Stimulated activated CD8-positive, alpha-beta memory T cell treated with anti-CD3 and anti-CD28 coated beads, Interleukin-7, amount 100 ng/mL, for 48 hours (primary cell): ENCODE results near the gene DNAJB2.
A peak's percentile ranks its signal among the peaks of the same experiment; 100 is the strongest.

ENCODE experiments used
- DNase-seq, 2 donors: peaks; one replicate each; pipeline ENCODE4 v3.0.0-alpha.2; 2020; ENCODE audit warnings: low read depth in 1 of 2; ENCODE audit errors: extremely low read depth in 1 of 2

DNAJB2 gene

DNA sequence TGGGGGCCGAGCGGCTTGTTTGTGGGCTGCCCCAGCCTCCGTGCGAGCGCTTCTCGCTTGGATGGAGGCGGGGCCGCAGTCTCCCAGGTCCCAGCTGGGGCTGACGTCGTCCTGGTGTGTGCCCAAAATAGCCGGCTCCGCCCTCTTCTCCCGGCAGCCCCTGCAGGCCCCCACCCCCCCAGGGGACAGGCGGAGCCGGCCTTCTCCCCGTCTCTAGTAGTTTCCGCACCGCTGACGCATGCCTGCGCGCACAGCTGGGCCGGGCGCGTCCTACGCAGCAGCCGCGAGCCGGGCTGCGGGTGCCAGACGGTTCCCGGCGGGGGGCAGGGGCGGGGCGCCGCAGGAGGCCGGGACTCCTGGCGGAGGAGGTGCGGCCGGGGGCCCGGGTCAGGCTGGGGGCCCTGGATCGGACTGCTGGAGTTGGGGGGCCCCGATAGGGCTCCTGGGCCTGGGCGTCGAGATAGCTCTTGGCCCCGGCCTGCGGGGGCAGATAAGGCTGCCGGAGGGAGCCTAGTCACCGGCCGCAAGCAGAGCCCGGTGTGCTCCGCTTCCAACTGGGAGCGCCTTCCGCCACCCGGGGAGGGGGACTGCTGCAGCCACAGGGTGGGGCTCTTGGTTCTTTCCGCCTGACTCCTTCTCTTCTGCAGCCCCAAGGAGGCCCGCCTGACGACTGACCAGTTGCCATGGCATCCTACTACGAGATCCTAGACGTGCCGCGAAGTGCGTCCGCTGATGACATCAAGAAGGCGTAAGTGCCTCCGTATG is at the start of gene DNAJB2:
Gene DNAJB2 (plus strand): TSS at position 216 of the 765 bp plus-strand sequence. CDS start 468 bp downstream, at position 684.
- DNase-seq = peak; percentile 99 to 100

DNA sequence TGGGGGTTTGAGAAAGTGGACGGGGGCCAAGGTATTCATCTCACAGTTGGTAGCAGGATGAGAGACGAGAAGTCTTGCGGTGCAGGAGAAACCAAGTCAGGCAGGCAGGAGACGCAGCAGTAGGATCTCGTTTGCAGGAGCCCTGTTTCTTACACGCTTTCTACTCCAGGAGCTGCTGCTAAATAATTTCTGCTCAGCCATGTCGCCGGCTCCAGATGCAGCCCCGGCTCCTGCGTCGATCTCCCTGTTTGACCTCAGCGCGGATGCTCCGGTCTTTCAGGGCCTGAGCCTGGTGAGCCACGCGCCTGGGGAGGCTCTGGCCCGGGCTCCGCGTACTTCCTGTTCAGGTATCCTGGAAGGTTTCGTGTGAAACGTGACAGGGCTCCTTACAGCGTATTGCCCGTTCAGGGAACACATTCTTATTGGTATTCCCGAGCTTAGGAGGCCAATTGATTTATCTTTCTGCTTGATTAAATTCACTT is 49.1 kb upstream of the DNAJB2 start:
- peak in 1 of 2 donors; percentile 44 for DNase-seq

DNA sequence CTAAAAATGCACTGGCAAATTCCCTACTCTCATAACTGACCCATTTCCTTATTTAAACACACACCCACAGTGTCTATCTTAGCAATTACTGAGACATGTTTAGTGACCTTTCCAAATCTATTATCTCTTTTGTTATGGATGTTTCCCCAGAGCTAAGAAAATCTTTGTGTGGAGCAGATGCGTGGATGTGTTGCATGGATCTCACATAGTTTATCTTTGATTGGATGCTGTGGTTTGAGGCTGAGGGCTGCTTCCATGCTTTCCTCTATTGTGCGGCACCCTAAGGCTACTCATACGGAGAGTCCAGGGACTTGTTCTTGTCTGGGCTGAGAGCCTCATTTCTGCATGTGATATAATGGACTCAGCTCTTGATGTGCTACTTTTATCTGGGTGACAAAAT is 44.8 kb upstream of the DNAJB2 start:
- DNase-seq = no peak

DNA sequence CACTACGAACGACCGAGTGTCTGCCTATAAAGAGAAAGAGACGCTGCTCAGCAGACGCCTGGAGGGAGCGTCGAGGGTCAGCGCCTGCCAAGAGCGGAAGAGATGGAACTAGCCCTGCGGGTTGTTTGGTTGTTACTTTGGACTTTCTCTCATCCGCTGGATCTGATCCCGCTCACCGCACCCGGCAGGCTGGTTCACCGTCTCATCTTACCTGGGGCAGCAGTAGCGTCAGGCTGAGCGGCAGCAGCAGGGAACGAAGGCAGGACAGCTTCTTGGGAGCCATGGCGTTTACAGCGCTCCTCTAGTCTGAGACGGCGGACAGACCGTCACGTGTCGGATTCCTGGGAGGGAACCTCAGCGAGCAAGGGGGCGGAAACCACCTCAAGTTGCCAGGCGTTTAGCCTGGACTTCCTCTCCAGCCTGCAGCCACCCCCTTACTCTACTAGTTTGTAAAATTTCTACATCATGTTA is 35.8 kb upstream of the DNAJB2 start:
- no peak for DNase-seq

DNA sequence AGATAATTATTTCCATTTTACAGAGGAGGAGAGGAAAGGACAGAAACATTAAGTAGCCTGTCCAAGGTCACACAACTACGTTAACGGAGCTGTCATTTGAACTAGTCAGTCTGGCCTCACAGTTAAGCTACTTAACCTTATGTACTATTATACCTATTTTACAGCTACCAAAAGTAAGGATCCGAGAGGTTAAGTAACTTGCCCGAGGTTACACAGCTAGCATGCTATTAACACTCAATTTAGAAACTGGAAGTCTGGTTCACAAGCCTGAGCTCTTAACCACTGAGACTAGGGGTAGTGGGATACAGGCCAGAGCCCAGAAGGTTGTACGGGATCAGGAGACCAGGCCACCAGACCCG is 34.4 kb upstream of the DNAJB2 start:
- DNase-seq = no peak

DNA sequence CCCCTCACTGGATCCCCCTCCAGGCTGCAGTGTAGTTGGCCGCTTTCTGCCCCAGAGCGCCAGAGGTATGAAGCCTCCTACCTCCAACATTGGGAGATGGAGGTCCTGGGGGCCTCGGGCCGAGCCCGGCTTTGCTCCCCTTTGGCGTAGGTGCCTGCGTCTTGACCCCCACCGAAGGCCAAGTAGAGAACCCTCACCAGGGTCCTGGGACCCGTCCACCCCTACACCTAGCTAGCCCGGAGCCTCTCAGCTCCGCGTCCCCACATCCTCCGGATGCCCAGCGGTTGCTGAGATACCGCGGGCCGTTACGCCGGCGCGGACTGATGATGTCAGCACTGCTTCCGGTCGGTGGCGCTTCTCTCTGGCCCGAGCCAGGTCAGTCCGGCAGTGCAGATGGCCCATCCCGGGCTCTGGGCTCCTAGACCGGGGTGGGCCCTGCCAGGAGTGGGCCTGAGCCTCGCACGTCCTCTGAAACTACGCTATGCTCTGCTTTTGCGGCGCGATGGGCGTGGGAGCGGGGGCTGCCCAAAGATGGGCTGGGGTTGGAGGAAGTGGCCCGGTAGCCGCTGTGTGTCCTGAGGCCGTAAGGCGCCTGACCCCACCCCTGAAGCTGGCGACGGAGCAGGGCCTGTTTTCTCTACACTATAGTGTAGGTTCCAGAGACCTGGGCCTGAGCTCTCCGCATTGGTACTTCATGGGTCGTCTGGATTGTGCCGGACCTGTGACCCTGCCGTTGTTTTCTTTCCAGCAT is 33.8 kb upstream of the DNAJB2 start, which contains the start of the genes GLB1L and STK16:
Gene GLB1L (minus strand): TSS at position 297 of the 751 bp plus-strand sequence. CDS start 1,871 bp downstream, outside the sequence.
Gene STK16 (plus strand): TSS at position 332 of the 751 bp plus-strand sequence. CDS start 521 bp downstream, outside the sequence.
- peak; percentile 81 to 86 for DNase-seq

DNA sequence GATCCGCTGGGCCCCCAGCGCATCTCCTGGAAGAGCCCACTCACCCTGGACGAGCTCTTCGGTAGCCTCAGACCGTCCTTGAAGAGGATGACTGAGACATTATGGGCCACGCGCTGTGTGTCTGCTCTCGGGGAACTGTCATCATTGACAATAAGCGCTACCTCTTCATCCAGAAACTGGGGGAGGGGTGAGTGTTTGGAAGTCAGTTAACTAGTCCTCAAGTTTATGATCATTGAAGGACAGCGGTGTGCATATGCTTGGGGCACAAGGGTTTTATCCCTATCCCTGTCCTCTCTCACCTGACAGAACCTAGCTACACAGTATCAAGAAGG is 33.3 kb upstream of the DNAJB2 start:
- no peak for DNase-seq

DNA sequence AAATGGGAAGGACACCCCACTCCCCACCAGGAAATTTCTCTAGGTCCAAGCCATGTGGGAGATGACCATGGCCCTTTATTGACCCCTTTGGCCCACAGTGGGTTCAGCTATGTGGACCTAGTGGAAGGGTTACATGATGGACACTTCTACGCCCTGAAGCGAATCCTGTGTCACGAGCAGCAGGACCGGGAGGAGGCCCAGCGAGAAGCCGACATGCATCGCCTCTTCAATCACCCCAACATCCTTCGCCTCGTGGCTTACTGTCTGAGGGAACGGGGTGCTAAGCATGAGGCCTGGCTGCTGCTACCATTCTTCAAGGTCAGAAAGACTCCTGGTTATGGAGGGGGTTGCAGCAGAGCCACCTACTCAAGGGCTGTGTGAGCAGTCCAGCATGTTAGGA is 32.6 kb upstream of the DNAJB2 start:
- no peak for DNase-seq

DNA sequence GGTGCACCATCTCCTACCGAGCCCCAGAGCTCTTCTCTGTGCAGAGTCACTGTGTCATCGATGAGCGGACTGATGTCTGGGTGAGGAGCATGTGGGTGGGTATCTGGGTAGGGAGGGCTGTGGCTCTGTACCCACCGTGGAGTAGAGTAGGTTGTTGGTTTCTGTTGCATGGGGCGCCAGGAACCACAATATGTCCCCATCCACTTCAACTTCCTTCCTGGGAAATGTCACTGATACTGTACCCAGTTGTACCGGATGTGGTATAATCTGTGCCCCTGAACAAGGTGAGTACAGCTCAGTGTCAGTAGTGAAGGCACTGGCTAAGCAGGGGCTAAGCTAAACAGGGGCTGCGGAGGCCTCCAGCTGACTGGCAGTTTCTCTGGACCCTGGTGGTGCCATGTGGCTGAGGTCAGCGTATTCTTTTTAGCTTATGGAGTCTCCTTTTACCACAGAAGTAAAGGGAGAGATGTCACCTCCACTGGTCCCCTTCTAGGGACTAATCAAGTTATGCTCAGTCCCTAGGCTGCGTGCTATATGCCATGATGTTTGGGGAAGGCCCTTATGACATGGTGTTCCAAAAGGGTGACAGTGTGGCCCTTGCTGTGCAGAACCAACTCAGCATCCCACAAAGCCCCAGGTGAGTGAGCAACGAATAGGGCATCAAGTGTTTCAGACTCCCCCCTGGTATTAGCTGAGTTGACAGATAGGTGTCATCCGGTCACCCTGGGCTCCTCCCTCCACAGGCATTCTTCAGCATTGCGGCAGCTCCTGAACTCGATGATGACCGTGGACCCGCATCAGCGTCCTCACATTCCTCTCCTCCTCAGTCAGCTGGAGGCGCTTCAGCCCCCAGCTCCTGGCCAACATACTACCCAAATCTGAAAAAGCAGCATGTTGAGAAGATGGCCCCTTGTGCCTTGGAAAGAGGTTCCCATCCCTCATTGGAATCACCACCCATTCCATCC is 31.2 kb upstream of the DNAJB2 start:
- DNase-seq = peak; percentile 43 to 68

DNA sequence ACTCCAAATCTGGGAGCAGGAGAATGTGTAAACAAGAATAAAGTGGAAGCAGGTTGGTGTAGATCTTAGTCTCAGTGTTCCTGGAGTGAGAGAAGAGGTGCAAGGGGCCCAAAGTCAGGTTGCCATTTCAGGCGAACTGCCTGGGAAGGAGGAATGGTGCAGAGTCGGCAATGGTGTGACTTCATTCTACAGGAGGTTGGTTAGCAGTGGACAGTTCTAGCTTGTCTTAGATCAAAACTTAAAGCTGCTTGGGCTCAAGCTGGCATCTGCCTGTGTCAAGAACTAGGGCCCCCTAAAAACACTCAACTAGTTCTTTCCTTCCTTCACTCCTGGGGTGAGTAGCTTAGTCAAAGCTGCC is 30.3 kb upstream of the DNAJB2 start:
- DNase-seq = no peak

DNA sequence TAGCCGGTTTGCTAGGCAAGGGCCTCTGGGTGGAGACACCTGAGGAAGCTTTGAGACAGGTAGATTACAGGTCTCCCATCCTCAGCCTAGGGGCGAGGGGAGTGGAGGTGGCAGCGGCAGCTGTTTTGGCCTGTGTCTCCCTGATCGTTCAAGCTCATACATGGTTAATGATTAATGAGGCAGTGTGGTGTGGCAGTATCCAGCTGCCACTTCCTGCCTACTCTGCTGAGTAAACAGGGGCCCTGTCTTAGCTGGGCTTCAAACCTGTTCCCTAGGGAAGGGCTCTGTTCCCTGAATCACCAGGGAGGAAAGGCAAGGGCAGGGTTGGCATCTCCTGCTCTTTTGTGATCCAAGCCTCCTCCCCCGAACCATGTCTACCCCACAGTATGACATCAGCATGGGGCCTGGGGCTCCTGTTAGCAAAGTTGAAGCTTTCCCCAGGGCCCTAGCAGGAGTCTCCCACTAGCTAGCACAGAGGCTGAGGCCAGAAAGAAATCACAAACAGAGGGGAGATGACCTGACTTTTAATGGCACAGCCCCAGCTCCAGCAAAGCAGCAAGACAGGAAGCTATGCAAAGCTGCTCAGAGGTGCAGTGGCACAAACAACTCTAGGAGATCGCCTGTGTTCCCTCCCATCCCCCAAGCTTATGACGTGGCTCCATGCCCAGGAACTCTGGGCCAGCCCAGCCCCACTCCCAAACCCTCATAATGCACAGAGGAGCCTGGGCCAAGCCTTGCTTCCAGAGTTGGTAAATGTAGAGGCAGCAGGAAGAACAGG is 29.8 kb upstream of the DNAJB2 start:
- peak in 1 of 2 donors; percentile 18 for DNase-seq

DNA sequence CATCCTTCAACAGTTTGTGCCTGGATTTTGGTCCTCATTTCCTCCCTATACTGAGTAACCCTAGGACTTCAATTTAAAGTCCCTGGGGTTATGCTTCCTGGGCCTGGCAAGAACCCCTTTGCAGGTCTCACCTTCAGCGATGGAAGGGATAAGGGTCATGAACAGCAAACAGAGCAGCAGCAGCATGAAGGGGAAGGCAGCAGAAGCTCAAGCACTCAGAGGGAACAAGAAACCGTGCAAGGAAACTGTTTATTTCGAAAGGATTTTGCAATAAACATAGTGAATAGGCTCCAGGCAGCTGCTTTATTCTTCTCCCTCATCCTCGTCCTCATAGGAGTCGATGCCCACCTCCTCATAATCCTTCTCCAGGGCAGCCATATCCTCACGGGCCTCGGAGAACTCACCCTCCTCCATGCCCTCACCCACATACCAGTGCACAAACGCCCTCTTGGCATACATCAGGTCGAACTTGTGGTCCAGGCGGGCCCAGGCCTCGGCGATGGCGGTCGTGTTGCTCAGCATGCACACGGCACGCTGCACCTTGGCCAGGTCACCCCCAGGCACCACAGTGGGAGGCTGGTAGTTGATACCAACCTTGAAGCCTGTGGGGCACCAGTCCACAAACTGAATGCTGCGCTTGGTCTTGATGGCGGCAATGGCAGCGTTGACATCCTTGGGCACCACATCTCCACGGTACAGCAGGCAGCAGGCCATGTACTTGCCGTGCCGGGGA is 29.0 kb upstream of the DNAJB2 start:
- DNase-seq = no peak

DNA sequence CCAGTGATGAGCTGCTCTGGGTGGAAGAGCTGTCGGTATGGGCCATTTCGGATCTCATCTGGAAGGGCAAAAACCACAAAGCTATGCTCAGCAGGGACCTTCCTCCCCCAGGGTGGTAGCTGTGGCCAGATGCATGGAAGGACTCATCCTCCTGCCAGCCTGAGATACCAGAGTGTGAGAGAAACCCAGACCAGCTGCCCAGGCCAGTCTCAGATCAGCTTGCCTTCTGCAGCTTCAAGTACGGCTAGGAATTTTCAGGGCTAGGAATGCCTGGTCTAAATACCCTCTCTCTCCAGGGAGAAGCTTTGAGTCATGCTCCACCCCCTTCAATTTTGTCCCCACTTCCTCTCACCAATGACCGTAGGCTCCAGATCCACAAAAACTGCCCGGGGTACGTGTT is 27.5 kb upstream of the DNAJB2 start:
- DNase-seq = no peak

DNA sequence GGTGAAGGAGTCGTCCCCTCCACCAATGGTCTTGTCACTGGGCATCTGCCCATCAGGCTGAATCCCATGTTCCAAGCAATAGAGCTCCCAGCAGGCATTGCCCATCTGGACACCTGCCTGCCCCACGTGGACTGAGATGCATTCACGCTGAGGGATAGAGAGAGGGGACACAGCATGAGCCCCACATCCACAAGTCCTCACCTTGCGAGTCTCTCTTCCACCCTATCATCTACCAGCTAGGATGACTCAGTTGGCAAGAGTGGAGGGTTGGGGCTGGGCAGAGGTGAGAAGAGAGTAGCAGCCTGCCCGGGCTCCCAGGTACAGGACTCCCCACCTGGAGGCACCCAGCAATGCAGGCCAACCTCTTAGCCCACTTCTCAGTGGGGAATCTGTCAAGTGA is 27.1 kb upstream of the DNAJB2 start:
- DNase-seq = no peak

DNA sequence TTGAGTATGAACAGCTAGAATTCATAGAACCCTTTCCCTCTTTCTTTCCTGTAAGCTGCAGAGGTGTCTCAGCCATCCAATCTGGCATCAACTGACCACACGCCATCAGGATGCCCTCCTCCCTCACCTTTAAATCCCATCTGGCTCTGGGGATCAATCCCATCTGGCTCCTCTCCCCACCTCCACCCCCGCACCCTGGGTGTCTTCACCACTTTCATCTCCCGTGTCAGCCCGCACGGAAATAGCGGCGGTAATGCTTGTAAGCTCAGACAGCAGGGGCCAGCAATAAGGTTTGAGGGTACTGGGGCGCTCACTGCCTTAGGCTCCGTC is 26.6 kb upstream of the DNAJB2 start:
- DNase-seq = no peak

DNA sequence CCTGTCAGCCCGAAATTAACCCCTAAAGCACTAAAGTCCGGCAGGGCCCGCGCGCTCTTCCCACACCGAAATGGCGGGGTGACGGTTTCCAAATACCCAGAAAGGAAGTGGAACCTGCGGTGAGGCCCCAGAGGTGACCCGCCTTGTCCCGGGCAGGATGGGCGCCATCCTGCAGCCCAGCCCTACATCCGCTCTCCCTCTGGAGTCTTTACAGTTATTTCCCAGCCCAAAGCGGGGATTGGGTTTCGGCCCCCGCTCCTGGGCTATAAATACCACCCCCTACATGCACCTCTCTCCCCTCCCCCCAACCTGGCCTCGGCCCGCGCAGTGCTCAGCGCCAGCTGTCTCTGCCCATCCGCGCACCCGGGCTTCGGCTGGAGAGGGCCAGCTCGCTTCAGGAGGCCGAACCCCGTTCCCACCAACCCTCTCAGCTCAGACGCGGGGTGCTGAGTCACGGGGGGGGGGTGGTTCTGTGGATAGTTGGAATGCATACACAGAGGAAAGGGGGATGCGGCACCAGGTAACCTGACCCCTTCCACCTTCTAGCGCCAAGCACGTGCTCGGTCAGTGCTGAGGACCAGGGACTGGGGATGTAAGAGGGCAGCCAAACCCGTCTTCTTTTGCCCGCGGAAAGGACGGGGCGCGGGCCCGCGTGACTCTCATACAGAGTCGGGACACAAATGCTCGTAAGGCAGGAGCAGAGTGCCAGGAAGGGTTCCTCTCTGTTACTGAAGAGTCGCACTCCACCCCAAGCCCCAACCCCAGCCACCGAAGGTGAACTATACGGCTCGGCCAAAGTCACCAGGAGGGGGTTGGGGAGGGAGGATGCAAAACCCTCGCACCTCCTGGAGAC is 26.0 kb upstream of the DNAJB2 start, which contains the start of gene TUBA4B:
Gene TUBA4B (plus strand): TSS at position 344 of the 853 bp plus-strand sequence. CDS start 165 bp downstream, at position 509.
- DNase-seq = peak in 1 of 2 donors; percentile 20

DNA sequence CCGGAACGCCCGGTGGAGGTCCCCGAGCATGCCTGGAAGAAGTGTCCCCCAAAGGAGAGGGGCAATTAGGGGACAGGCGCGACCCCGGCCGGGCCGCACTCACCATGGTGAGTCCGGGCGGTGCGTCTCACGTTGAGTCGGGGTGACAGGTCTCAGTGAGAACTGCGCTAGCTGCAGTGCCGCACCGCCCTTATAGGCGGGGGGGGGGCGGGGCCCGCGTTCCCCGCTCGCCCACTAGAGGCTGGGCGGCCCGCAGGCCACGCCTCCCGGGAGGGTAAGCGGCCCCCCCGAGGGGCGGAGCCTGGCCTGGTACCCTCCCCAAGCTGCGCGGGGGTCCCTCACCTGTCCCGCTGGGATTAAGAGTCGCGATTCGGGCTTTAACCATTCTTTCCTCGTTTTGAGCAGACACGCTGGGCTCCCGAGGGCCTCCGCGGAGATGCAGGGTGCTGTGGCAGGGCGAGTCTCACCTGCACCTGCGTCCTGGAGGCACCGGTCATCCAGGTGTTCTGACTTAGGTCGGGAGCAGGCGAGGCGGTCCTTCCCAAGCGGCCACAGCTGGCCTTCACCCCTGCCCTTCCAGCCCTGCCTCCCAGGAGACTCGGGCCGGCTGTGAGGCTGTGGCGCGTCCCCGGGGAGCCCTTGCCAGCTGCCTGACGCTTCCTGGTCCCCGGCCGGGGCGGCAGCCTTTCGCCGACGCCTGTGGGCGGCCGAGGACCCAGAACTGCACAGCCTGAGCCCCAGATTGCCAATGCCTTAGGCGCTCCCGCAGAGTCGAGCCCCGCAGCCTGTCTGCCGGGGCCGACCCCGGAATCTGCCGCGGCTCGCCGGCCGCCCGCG is 25.2 kb upstream of the DNAJB2 start, which contains the start of gene TUBA4A:
Gene TUBA4A (minus strand): TSS at position 166 of the 837 bp plus-strand sequence. CDS start 60 bp downstream, at position 106.
- peak; percentile 79 for DNase-seq
